Esophagus muscularis mucosa (tissue), 3 donors: Measurements from ENCODE around the gene KIF19.

Source experiments
- POLR2A ChIP-seq: fragments of 450-650 bp; IDR thresholded peaks from one replicate; pipeline ENCODE4 v1.6.1; 2017; ENCODE audit warnings: antibody characterized with exemption, moderate library complexity, mild to moderate bottlenecking, low read depth
- TF ChIP-seq, protein P1 (sequence below), 3 experiments: fragments of 200-600 bp in 2 of 3; fragments of 450-650 bp in 1 of 3; sonication (generic) in 2 of 3; IDR thresholded peaks; one replicate each; pipeline ENCODE4 v1.5.1; 2017 to 2019; ENCODE audit warnings: antibody characterized with exemption in 3 of 3, mild to moderate bottlenecking in 2 of 3, moderate library complexity in 1 of 3

- TF ChIP-seq, protein P1, sequence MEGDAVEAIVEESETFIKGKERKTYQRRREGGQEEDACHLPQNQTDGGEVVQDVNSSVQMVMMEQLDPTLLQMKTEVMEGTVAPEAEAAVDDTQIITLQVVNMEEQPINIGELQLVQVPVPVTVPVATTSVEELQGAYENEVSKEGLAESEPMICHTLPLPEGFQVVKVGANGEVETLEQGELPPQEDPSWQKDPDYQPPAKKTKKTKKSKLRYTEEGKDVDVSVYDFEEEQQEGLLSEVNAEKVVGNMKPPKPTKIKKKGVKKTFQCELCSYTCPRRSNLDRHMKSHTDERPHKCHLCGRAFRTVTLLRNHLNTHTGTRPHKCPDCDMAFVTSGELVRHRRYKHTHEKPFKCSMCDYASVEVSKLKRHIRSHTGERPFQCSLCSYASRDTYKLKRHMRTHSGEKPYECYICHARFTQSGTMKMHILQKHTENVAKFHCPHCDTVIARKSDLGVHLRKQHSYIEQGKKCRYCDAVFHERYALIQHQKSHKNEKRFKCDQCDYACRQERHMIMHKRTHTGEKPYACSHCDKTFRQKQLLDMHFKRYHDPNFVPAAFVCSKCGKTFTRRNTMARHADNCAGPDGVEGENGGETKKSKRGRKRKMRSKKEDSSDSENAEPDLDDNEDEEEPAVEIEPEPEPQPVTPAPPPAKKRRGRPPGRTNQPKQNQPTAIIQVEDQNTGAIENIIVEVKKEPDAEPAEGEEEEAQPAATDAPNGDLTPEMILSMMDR (IDR thresholded peaks at IDR 0.05), result no peak
- no peak for TF ChIP-seq POLR2A
Measured at GRCh38 chr17:74336307-74336706, 10.3 kb downstream of the KIF19 start.
